Psoas muscle (tissue), 8 donors: ENCODE data around the gene ARL10. TPM values are rescaled to one million over a fixed set of nuclear protein-coding genes. Genes with fewer than 3 reads are reported as not detected.

Experiments used
- ATAC-seq, 4 donors: fragments of 200-7000 bp; cut with Tn5 transposase; one replicate each; pipeline ENCODE4 v1.9.1; 2020; ENCODE audit warnings: moderate library complexity in 3 of 4, mild to moderate bottlenecking in 2 of 4
- DNase-seq, 2 donors: peaks; one replicate each; pipeline ENCODE4 v3.0.0-alpha.2; 2020
- H3K27ac ChIP-seq: fragments of 200-600 bp; one replicate; pipeline ENCODE4 v1.8.0; 2022
- H3K27me3 ChIP-seq, 3 donors: fragments of 200-600 bp in 1 of 3; one replicate each; pipeline versions ENCODE4 v1.6.1 to v1.8.0; 2013 to 2022; ENCODE audit warnings: low read length in 2 of 3, mild to moderate bottlenecking in 2 of 3, moderate library complexity in 1 of 3; ENCODE audit not compliant: insufficient read depth in 3 of 3
- H3K36me3 ChIP-seq, 2 donors: fragments of 200-600 bp in 1 of 2; one replicate each; pipeline versions ENCODE4 v1.6.1 to v1.8.0; 2013 to 2022; ENCODE audit warnings: low read depth in 1 of 2, mild to moderate bottlenecking in 1 of 2, moderate library complexity in 1 of 2; ENCODE audit not compliant: insufficient read depth in 1 of 2
- H3K4me1 ChIP-seq: fragments of 200-600 bp; one replicate; pipeline ENCODE4 v1.8.0; 2022
- H3K4me3 ChIP-seq: fragments of 200-600 bp; one replicate; pipeline ENCODE4 v1.8.0; 2022; ENCODE audit warnings: mild to moderate bottlenecking
- H3K9me3 ChIP-seq: fragments of 200-600 bp; one replicate; pipeline ENCODE4 v1.8.0; 2022
- CTCF ChIP-seq: fragments of 200-600 bp; IDR thresholded peaks from one replicate; pipeline ENCODE4 v1.8.0; 2022; ENCODE audit warnings: antibody characterized with exemption
- WGBS, 3 donors: extraction: QIAGEN DNeasy Blood & Tissue Kit; methylation state at CpG; one replicate each; pipeline versions ENCODE4 v1.1.6 to v1.1.7; 2013; 5-methylcytosine and 5-hydroxymethylcytosine counted together
- intact Hi-C, 2 donors: fragments of 100-400 bp; cut with DNase I; formaldehyde crosslinking; loops; one replicate each; pipeline versions ENCODE4 v1.11.0 to v1.14.2; 2022
- polyA plus RNA-seq, 3 donors: library from polyadenylated mRNA; stranded (reverse); fragments of 200-250 nt; gene quantifications; one replicate each; pipeline ENCODE4 v1.2.3, GENCODE V29; 2013
- total RNA-seq, 4 donors: library from RNA; stranded (reverse); fragmentation: NEBNext Ultra II Directional in 2 of 4; extraction: Animal tissue kit (Norgen Biotek cat#: 25700) in 2 of 4; gene quantifications; one replicate each; pipeline versions ENCODE4 v1.2.1 to v1.2.4, GENCODE V29; 2021 to 2023
- donor health status: healthy with polysubstance abuse.
- donor health status: DM: no; HTN: no; CAD: no; lungs with moderate emphysema.
- donor health status: Bipolar disorder and iron deficiency.
- donor health status: healthy.
- donor health status: DM: yes; HTN: yes; CAD: no.
- donor health status: DM: no; HTN: no; CAD: no.
- donor health status: DM: no; HTN: no; CAD: no.
- donor health status: DM: yes; HTN: yes; CAD: no.

Gene ARL10
- total and polyA plus RNA-seq, 7 donors: 1.6 to 6.6 (median 3.9) TPM

DNA sequence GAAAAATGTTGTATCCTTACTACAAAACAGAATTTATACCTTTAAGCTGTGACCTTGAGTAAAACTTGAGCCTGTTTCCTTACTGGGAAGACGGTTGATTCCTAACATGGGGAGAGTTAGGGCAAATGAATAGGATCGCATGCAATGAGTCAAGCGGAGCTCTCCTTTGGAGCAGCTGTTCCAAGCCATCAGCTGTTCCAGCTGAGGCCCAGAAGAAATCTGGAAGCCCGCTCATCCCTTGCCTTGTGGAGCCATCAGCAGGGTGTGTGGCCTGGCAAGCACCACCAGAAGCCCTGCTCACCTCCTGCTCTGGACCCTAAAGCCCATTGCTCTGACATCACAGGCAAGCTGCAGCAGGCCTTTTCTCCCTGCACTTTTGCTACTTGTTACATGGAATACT is 11.8 kb upstream of the ARL10 start:
- TF ChIP-seq CTCF: no peak
- no peaks in the 10 kb centered on the region for H3K9me3 ChIP-seq
- peaks cover 10 to 99% of the 10 kb centered on the region in 2 donors for H3K36me3 ChIP-seq
- peak; percentile 82 to 89 (median 84) for ATAC-seq
- peaks cover 10% of the 10 kb centered on the region for H3K4me1 ChIP-seq
- no peak for DNase-seq
- intact Hi-C loops: no loop called here
- peak overlapping the region; percentile 48 for H3K27ac ChIP-seq
- WGBS, 3 donors: 42 to 47% (median 46%) methylated on average over 4 of the region's 4 CpGs
- H3K4me3 ChIP-seq: no peak overlapping the region
- H3K27me3 ChIP-seq: no peaks in the 10 kb centered on the region

GRCh38 chr5:176355400-176356178 is 9.7 kb upstream of the ARL10 start:
- peaks cover 4 to 91% of the 10 kb centered on the region in 2 donors for H3K36me3 ChIP-seq
- no peak overlapping the region for H3K4me3 ChIP-seq
- ATAC-seq: no peak
- TF ChIP-seq CTCF: no peak
- intact Hi-C loops: no loop called here
- H3K4me1 ChIP-seq: peaks cover 20% of the 10 kb centered on the region
- 80 to 90% (median 85%) methylated on average over 16 of the region's 16 CpGs for WGBS, 3 donors
- no peak for DNase-seq
- no peaks in the 10 kb centered on the region for H3K27me3 ChIP-seq
- H3K9me3 ChIP-seq: no peaks in the 10 kb centered on the region
- H3K27ac ChIP-seq: no peak overlapping the region

DNA sequence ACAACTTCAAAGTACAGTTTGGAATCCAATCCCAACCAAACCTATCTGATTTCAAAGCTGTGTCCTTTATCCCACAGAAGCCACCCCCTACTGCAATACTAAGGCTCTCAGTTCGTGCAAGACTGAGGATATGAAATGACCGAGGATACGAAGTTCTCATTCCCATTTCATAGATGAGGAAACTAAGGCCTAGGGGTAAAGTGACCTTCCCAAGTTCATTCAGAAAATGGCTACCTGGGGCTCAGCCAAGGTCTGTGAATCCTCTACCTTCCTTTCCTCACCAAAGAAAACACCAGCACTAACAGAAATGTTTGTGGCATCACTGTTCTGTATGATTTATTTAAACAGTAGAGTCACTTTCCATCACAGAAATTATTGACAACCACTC is 9.1 kb upstream of the ARL10 start:
- DNase-seq (no peak), ATAC-seq (no peak)
- intact Hi-C loops: no loop called here
- no peak overlapping the region for H3K4me3 ChIP-seq
- peaks cover 21% of the 10 kb centered on the region for H3K4me1 ChIP-seq
- WGBS, 3 donors: 57 to 90% (median 72%) methylated on average over 3 of the region's 3 CpGs
- no peak for TF ChIP-seq CTCF
- H3K27ac ChIP-seq: no peak overlapping the region
- H3K27me3 ChIP-seq: no peaks in the 10 kb centered on the region
- no peaks in the 10 kb centered on the region for H3K9me3 ChIP-seq
- peaks cover 4 to 85% of the 10 kb centered on the region in 2 donors for H3K36me3 ChIP-seq

DNA sequence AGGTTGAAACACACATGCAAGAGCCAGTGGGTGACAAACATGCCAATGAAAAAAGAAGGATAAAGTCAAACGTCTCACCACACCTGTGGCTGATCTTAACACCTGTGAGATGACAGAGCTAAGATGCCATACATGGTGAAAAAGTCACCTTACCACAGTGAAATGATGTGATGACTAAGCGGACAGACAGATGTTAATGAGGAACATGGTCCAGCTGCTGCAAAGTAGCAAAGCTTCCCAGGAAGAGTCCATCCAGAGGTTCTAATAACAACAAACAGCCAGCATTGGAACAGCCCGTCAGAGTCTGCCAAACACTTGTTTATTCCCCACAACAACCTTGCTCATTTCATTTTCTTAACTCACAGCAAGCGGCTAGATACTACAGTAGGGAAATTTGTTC is 5.6 kb upstream of the ARL10 start:
- Histone ChIP-seq H3K9me3 (no peaks in the 10 kb centered on the region), H3K27me3 (no peaks in the 10 kb centered on the region), H3K4me3 (peak overlapping the region; percentile 90), H3K4me1 (peaks cover 18% of the 10 kb centered on the region), H3K36me3 (peaks cover under 1 to 50% of the 10 kb centered on the region in 2 donors), H3K27ac (peak overlapping the region; percentile 32)
- no peak for DNase-seq
- intact Hi-C loops: loop anchor here in 1 of 2 donors (2.0 kb wide), 1 partner anchor 29 kb away; the partner anchor contains the start of genes HIGD2A and NOP16
- ATAC-seq: no peak
- 44 to 55% (median 50%) methylated on average over 4 of the region's 4 CpGs for WGBS, 3 donors
- TF ChIP-seq CTCF: no peak
